Adrenal gland (tissue), 5 donors: ENCODE results near the gene MAP4K1.

Experiments
- POLR2A ChIP-seq, 2 donors: fragments of 450-650 bp; IDR thresholded peaks; one replicate each; pipeline ENCODE4 v1.6.1; 2017; ENCODE audit warnings: antibody characterized with exemption in 2 of 2, mild to moderate bottlenecking in 2 of 2, moderate library complexity in 1 of 2
- TF ChIP-seq, protein P1 (sequence below), 6 experiments: fragments of 450-650 bp in 4 of 6; fragments of 200-600 bp in 2 of 6; sonication (generic) in 1 of 6; IDR thresholded peaks; 1 replicate in 5 of 6; 2 replicates in 1 of 6; pipeline versions ENCODE4 v1.5.1 to v1.8.0; 2016 to 2021; ENCODE audit warnings: antibody characterized with exemption in 6 of 6, mild to moderate bottlenecking in 2 of 6, moderate library complexity in 1 of 6
- donor health status: DM: no; HTN: no; CAD: no.

DNA sequence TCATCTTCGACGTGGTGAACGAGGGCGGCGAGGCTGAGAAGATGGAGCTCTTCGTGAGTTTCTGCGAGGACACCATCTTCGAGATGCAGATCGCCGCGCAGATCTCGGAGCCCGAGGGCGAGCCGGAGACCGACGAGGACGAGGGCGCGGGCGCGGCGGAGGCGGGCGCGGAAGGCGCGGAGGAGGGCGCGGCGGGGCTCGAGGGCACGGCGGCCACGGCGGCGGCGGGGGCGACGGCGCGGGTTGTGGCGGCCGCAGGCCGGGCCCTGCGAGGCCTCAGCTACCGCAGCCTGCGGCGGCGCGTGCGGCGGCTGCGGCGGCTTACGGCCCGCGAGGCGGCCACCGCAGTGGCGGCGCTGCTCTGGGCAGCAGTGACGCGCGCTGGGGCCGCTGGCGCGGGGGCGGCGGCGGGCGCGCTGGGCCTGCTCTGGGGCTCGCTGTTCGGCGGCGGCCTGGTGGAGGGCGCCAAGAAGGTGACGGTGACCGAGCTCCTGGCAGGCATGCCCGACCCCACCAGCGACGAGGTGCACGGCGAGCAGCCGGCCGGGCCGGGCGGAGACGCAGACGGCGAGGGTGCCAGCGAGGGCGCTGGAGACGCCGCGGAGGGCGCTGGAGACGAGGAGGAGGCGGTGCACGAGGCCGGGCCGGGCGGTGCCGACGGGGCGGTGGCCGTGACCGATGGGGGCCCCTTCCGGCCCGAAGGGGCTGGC, 52.6 kb downstream of the MAP4K1 start:
- TF ChIP-seq, protein P1, sequence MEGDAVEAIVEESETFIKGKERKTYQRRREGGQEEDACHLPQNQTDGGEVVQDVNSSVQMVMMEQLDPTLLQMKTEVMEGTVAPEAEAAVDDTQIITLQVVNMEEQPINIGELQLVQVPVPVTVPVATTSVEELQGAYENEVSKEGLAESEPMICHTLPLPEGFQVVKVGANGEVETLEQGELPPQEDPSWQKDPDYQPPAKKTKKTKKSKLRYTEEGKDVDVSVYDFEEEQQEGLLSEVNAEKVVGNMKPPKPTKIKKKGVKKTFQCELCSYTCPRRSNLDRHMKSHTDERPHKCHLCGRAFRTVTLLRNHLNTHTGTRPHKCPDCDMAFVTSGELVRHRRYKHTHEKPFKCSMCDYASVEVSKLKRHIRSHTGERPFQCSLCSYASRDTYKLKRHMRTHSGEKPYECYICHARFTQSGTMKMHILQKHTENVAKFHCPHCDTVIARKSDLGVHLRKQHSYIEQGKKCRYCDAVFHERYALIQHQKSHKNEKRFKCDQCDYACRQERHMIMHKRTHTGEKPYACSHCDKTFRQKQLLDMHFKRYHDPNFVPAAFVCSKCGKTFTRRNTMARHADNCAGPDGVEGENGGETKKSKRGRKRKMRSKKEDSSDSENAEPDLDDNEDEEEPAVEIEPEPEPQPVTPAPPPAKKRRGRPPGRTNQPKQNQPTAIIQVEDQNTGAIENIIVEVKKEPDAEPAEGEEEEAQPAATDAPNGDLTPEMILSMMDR (IDR thresholded peaks at IDR 0.05), result no peak
- no peak for TF ChIP-seq POLR2A (IDR thresholded peaks at IDR 0.05)
